Measurements from ENCODE around the gene PTPN6. TPM values are rescaled to one million over a fixed set of nuclear protein-coding genes. Genes with fewer than 3 reads are reported as not detected.

The PTPN6 gene
- total RNA-seq, 2 donors from 2014 or later, result 3.7 to 7.5 TPM

DNA sequence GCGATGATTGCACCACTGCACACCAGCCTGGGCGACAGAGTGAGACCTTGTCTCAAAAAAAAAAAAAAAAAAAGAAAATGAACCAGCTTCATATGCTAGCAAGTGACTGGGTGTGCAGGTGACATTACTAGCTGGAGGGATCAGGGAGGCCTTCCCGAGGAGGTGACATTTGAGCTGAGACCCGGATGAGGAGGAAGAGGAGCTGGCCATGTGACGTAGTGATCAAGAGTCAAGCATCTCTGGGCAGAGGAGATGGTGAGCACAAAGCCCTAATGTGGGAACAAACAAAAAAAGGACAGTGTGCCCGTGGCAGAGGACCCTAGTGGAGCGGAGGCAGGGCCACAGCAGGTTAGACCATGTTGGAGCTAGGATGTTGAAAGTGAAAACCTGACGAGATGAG is 3.5 kb upstream of the PTPN6 start:
- peaks cover 0 to 36% of the 10 kb centered on the region in 2 donors for H3K4me1 ChIP-seq
- TF ChIP-seq, protein P1, sequence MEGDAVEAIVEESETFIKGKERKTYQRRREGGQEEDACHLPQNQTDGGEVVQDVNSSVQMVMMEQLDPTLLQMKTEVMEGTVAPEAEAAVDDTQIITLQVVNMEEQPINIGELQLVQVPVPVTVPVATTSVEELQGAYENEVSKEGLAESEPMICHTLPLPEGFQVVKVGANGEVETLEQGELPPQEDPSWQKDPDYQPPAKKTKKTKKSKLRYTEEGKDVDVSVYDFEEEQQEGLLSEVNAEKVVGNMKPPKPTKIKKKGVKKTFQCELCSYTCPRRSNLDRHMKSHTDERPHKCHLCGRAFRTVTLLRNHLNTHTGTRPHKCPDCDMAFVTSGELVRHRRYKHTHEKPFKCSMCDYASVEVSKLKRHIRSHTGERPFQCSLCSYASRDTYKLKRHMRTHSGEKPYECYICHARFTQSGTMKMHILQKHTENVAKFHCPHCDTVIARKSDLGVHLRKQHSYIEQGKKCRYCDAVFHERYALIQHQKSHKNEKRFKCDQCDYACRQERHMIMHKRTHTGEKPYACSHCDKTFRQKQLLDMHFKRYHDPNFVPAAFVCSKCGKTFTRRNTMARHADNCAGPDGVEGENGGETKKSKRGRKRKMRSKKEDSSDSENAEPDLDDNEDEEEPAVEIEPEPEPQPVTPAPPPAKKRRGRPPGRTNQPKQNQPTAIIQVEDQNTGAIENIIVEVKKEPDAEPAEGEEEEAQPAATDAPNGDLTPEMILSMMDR (IDR thresholded peaks at IDR 0.05), result no peak
- peaks cover 11% of the 10 kb centered on the region for H3K36me3 ChIP-seq
- H3K27me3 ChIP-seq, result no peaks in the 10 kb centered on the region
- H3K27ac ChIP-seq, result no peak overlapping the region
- no peaks in the 10 kb centered on the region for H3K9me3 ChIP-seq
- H3K4me3 ChIP-seq, result no peak overlapping the region
- DNase-seq (ENCODE audit: low spot score), result no peak

DNA sequence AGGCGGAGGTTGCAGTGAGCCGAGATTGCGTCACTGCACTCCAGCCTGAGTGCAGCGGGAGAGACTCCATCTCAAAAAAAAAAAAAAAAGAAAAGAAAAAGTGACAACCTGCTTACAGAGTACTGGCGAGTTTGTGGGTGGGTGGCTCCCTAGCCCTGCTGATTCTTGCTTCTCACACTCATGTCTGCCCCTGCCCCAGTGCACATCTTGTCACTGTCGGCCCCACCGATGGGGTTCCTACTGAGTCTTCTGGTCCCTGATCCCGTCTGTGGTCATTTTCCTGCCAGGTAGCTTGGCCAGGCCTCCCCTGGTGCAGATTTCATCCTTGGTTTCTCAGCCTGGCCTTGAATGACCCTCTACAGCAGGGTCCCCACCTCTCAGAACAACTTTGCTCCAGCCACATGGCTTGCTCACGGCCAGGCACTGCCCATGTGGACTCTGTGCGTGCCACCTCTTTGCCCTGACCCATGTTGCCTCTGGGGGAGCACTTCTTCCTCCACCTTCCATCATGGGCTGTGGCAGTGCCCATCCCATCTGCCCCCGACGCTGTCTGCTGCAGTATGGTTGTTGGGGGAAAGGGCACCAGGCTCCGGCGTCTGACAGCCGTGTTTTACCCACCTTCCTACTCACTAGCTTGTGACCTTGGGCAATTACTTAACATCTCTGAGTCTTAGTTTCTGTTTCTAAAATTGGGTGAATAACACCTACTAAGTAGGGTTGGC is 2.1 kb upstream of the PTPN6 start:
- Histone ChIP-seq H3K9me3 (no peaks in the 10 kb centered on the region), H3K4me3 (no peak overlapping the region), H3K4me1 (peaks cover 0 to 39% of the 10 kb centered on the region in 2 donors), H3K36me3 (peaks cover 11% of the 10 kb centered on the region), H3K27ac (no peak overlapping the region), H3K27me3 (no peaks in the 10 kb centered on the region)
- TF ChIP-seq, protein P1 (IDR thresholded peaks at IDR 0.05), result no peak
- DNase-seq (ENCODE audit: low spot score), result no peak

DNA sequence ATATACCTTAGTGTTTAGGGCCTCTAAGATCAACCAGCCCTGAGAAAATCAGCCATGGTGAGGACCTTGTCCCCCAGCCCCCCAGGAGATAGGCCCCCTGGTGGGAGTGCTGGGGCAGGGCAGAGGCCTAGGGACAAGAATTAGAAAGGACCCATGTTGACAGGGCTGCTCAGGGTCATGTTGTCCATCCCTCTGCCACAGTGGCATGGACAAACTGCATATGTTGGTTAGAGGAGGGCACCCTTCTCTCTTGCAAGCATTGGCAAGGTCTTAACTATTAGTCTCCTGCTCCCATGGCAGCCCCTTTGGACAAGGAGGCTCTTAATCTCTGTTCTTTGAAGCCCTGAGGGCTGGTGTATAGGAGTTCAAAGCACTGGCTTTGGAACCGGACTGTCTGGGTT is 755 bp upstream of the PTPN6 start:
- H3K4me1 ChIP-seq, result peaks cover 0 to 34% of the 10 kb centered on the region in 2 donors
- H3K27ac ChIP-seq, result no peak overlapping the region
- TF ChIP-seq, protein P1 (IDR thresholded peaks at IDR 0.05), result no peak
- no peak for DNase-seq (ENCODE audit: low spot score)
- H3K9me3 ChIP-seq, result no peaks in the 10 kb centered on the region
- no peak overlapping the region for H3K4me3 ChIP-seq
- no peaks in the 10 kb centered on the region for H3K27me3 ChIP-seq
- peaks cover 11% of the 10 kb centered on the region for H3K36me3 ChIP-seq

DNA sequence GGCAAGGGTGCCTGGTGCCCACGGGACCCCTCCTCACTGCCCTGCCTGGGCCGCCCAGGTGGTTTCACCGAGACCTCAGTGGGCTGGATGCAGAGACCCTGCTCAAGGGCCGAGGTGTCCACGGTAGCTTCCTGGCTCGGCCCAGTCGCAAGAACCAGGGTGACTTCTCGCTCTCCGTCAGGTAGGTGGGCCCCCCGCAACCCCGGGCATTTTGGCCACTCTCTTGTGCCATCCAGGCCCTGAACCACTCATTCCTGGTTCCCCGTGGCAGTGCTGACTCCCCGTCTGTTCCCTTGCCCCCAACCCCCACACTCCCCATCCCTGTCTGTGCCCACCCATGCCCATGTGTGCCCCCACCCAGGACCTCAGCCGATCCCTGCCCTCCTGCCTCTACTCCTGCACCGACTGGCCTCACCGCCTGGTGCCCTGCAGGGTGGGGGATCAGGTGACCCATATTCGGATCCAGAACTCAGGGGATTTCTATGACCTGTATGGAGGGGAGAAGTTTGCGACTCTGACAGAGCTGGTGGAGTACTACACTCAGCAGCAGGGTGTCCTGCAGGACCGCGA is 480 bp downstream of the PTPN6 start:
- Histone ChIP-seq H3K4me3 (peak overlapping the region; percentile 20 to 43), H3K36me3 (peaks cover 5% of the 10 kb centered on the region), H3K27me3 (no peaks in the 10 kb centered on the region), H3K4me1 (peaks cover 0 to 22% of the 10 kb centered on the region in 2 donors), H3K27ac (peak overlapping the region; percentile 42 to 45), H3K9me3 (no peaks in the 10 kb centered on the region)
- TF ChIP-seq, protein P1 (IDR thresholded peaks at IDR 0.05), result no peak
- DNase-seq (ENCODE audit: low spot score), result no peak

DNA sequence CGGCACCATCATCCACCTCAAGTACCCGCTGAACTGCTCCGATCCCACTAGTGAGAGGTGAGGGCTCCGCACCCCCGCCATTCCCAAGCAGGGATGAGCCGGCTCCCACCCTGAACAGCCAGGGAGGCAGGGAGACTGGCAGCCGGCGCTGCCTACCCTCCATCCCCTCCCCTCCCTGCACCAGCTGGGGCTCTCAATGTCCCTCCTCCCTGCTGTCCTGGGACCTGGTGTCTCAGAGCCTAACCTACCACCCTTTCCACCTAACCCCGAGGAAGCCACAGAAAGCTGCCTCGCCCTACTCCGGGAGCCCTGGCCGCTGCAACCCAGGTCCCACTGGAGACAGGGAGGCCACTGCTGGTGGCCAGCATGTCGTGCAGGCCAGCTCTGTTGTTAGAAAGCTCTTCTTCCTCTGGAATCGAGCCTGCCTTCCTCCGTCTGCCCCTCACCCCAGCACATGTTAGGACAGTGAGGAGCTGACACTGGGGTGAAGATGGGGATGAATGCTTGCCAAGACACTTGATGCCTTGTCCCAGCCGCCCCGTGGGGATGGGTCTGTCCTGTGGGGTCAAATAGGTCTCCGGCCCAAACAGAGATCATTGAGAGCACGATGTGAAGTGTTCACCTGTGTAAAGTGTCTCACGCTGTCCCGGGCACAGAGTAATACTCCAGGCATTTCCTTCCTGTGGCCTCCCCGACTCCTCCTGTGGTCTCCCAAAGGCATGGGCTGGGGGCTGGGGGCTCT is 1.1 kb downstream of the PTPN6 start:
- TF ChIP-seq, protein P1 (IDR thresholded peaks at IDR 0.05), result no peak
- Histone ChIP-seq H3K4me3 (peak overlapping the region; percentile 20 to 43), H3K36me3 (peaks cover 2% of the 10 kb centered on the region), H3K27me3 (no peaks in the 10 kb centered on the region), H3K4me1 (peaks cover 0 to 19% of the 10 kb centered on the region in 2 donors), H3K9me3 (no peaks in the 10 kb centered on the region), H3K27ac (peak overlapping the region in 1 of 2 donors; percentile 42)
- no peak for DNase-seq (ENCODE audit: low spot score)

All from right atrium auricular region (tissue), 2 donors.